ENCODE results near the gene BLOC1S3.

BLOC1S3 gene

DNA sequence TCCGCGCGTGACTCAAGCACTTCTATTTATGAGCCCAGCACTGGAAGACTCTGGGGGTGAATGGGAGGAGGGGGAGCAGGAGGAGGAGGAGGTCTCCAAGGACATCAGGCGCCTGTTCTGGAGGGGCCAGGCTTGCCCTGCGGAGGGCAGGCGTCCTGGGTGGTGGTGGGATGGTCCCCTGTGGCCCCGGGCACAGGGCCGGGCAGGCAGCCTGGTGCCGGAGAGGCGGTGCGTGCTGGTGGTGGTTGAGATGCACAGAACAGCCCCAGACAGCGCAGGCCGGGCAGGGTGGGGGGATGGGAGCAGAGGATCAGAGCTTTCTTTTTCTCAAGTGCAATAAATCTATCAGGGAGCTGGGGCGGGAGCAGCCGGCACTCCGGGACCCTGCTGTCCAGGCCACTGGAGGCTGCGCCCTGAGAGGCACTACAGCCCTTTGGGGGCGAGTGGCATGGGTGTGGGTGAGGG, 31.8 kb upstream of the BLOC1S3 start:
- no peak for DNase-seq

DNA sequence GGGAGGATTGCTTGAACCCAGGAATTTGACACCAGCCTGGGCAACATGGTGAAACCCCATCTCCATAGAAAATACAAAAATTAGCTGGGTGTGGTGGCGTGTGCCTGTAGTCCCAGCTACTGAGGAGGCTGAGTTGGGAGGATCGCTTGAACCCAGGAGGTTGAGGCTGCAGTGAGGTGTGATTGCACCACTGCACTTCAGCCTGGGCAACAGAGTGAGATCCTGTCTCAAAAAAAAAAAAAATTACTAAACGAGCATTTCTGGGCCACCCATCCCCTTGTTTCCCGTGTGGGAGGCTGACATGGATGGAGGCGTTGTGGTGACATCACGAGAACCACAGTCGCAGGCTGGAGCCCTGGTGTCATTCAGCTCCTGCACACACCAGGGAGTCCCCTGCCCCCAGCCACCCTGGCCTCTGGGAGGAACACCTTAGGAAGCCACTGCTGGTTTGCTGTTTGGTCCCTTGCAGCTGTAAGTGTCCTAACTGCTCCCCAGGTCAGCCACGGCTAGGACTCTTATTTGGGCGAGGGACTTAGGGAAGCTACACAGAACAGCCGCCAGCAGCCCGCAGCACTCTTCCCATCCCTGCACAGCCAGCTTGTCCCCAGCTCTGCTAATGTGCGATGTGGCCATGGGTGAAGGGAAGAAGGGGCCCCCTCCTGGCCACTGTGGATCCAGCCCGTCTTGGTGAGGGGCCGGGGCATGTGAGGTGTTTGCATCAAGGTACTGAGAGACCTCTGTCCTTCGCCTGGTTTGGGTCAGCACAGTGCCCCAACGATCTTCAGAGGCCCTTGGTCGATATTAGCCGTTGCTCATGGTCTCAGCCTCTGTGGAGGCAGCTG, 30.5 kb upstream of the BLOC1S3 start:
- no peak for DNase-seq

DNA sequence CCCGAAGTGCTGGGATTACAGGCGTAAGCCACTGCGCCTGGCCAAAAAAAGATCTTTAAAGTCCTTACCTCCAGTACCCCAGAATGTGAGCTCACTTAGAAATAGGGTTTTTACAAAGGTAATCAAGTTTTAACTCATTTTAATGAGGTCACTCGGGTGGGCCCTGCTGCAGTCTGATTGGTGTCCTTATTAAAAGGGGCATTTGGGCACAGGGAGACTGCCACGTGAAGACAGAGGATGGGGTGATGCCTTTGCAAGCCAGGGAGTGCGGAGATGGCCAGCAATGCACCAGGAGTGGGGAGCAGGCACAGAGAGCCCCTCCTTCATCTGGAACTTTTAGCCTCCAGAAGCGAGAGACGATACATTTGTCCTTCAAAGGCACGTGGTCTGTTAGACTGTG, 29.5 kb upstream of the BLOC1S3 start:
- DNase-seq, result no peak

DNA sequence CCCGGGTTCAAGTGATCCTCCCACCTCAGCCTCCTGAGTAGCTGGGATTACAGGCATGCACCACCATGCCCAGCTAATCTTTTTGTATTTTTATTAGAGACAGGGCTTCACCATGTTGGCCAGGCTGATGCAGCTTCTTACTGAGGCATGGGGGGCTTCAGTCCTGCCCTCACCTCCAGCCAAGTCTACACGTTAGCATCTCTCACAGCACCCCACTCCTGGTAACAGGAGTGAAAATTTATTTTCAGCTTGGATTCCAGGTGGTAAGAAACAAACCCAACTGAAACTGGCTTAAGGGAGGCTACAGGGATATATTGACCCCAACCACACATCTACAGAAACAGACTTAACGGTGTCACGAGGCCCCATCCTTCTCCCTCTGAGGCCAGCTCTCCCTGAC, 28.4 kb upstream of the BLOC1S3 start:
- DNase-seq, result no peak

- DNase-seq, result no peak
Observed at GRCh38 chr19:45150751-45151281, 27.8 kb upstream of the BLOC1S3 start.

GRCh38 chr19:45151320-45151719, 27.3 kb upstream of the BLOC1S3 start:
- DNase-seq, result no peak

DNA sequence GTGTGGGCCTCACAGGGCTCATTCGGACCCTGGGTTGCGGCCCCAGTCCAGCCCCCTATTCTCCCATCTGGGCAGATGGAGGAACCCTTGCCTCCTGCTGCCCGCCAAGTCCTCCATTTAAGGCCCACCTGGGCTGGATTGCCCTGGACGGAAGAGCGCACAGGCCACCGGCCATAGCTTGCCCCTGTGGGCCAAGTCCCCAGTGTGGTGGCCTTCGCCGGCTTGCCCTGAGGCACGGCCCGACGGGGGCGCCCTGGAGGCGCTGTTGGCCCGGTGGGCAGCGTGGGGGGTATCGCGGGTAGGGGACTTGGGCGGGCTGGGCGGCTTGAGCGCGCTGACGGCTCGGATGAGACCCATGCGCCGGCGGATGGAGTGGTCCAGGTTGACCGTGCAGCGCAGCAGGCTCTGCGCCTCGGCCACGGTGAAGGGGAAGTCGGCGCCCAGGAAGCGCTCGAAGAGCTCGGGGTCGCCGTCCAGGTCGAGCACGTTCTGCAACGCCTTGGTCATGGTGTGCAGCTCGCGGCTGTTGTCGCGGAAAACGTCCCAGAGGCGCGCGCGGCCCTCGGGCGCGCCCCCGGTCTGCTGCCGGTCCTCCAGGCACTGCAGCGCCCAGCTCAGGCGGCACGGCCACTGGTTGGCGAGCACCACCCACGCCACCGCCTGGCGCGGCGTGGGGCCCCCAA, 26.6 kb upstream of the BLOC1S3 start:
- DNase-seq, result no peak

- peak; percentile 26 for DNase-seq
Observed at GRCh38 chr19:45152504-45153338, 25.9 kb upstream of the BLOC1S3 start.

- peak; percentile 59 for DNase-seq
Observed at GRCh38 chr19:45153339-45154063, 25.1 kb upstream of the BLOC1S3 start.

DNA sequence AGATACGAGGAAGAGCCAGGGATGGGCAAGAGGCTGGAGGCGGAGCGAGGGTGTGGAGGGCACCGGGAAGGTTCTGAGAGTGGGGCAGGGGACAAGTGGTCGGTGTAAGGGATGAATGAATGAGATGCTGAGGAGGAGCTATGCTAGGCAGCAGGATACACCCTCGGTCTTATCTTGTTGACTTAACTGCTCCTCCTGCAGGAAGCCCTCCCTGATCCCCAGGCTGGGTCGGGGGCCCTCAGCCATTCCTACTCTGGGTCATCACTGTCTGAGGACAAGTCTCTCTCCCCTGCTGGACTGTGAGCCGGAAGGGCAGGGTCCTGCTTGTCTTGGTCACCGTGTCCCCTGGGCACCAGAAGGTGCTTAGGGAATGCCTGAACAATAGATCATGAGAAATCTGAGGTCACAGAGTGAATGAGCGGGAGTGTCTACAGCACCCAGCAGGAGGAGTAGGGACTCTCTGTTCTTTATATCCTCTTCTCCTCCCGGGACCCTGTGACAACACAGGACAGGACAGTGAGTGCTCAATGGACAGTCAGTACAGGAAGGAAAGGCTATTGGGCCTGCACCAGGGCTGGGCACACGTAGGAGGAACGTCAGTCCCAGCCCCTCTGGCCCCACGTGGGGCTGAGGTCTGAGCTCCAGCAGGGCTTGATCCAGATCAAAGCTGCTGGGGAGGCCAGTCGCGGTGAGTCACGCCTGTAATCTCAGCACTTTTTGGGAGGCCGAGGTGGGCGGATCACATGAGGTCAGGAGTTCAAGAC, 24.3 kb upstream of the BLOC1S3 start:
- no peak for DNase-seq

- DNase-seq, result no peak
Observed at GRCh38 chr19:45156011-45156630, 22.5 kb upstream of the BLOC1S3 start.

- no peak for DNase-seq
Observed at GRCh38 chr19:45156751-45157150, 21.8 kb upstream of the BLOC1S3 start.

GRCh38 chr19:45158503-45159209, 19.9 kb upstream of the BLOC1S3 start:
- no peak for DNase-seq

DNA sequence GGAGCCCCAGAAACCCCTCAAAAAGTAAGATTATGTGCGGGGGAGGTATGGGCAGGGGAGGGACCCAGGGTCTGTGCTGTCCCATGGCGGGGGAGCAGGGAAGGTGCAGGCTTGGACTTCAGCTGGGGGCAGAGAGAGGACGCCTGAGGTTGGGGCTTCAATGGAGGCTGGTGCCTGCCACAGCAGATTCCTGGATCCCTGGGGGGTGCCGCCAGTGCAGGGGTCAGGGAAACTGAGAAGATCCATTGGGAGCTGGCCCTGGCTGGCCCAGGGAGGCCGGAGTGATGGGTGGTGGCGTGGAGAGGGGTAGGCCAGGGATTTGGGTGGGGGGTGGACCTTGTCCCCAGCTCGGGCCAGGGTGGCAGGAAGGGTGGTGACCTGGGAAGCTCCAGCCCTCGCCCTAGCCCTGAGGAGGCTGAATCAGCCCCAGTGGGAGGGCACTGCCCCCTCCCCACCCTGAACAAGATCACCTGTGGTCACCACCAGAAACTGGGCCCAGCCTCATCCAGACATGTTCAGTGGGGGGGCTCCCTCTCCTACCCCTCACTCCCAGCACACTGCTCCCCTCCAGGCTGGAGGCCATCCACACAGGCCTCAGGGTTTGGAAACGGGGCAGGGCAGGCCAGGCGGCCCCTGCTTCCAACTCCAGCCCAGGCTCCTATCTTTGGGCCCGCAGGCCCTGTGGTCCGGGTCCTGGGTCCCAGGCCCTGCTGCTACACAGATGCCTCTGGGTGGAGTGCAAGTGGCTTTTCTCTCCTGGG, 19.2 kb upstream of the BLOC1S3 start:
- no peak for DNase-seq

GRCh38 chr19:45159971-45160324, 18.6 kb upstream of the BLOC1S3 start:
- DNase-seq, result no peak

GRCh38 chr19:45160870-45161737, 17.5 kb upstream of the BLOC1S3 start, which contains the start of gene NKPD1:
TSS of gene NKPD1 (minus strand) at chr19:45160982. CDS start at chr19:45160150, 832 bp downstream.
- no peak for DNase-seq

- DNase-seq, result no peak
Observed at GRCh38 chr19:45161738-45162607, 16.6 kb upstream of the BLOC1S3 start.

Data from NCI-H345 (cell line).